H1 (cell line): ENCODE measurements around the gene DIPK1A. TPM values are rescaled to one million over a fixed set of nuclear protein-coding genes. Genes with fewer than 3 reads are reported as not detected.

Experiments
- CEBPB ChIP-seq: IDR thresholded peaks from 2 replicates; pipeline ENCODE4 v1.6.1; 2012; ENCODE audit warnings: low read depth, low read length
- CREB1 ChIP-seq: IDR thresholded peaks from 2 replicates; pipeline ENCODE4 v1.6.1; 2012; ENCODE audit warnings: inconsistent platforms
- EGR1 ChIP-seq: IDR thresholded peaks from 2 replicates; pipeline ENCODE4 v1.6.1; 2011; ENCODE audit warnings: low read depth, low read length, borderline replicate concordance
- EZH2 ChIP-seq: fragments of 200-600 bp; sonication (generic); IDR thresholded peaks from 2 replicates; pipeline ENCODE4 v1.7.1; 2012; ENCODE audit warnings: low read depth, mild to moderate bottlenecking, moderate library complexity, low read length, inconsistent platforms; ENCODE audit not compliant: severe bottlenecking
- NANOG ChIP-seq: IDR thresholded peaks from 2 replicates; pipeline ENCODE4 v1.6.1; 2011; ENCODE audit warnings: low read length, low read depth, mild to moderate bottlenecking, inconsistent platforms; ENCODE audit not compliant: insufficient read depth, poor library complexity, severe bottlenecking
- PHF8 ChIP-seq: fragments of 200-600 bp; sonication (generic); conservative IDR thresholded peaks from 2 replicates; pipeline ENCODE4 v1.7.1; 2012; ENCODE audit warnings: low read depth, mild to moderate bottlenecking, inconsistent platforms, low read length, moderate library complexity
- RFX5 ChIP-seq: IDR thresholded peaks from 2 replicates; pipeline ENCODE4 v1.6.1; 2011; ENCODE audit warnings: low read depth, low read length, improper control_type of control experiment, borderline replicate concordance
- SIN3A ChIP-seq, 2 experiments: IDR thresholded peaks in 1 of 2; conservative IDR thresholded peaks in 1 of 2; 2 replicates each; pipeline ENCODE4 v1.6.1; 2011 to 2012; ENCODE audit warnings: low read length in 2 of 2, improper control_type of control experiment in 1 of 2, low read depth in 1 of 2, mild to moderate bottlenecking in 1 of 2
- polyA plus RNA-seq, 7 experiments: library from polyadenylated mRNA; depleted of rRNA in 3 of 7; stranded (reverse) in 5 of 7; unstranded in 2 of 7; fragments of >200 nt in 5 of 7; fragments of 200-250 nt in 2 of 7; gene quantifications; 1 replicate in 5 of 7; 2 replicates in 1 of 7; 4 replicates in 1 of 7; pipeline versions ENCODE4 v1.2.1 to v1.2.3, GENCODE V29; 2011 to 2013; ENCODE audit warnings: missing spikeins in 2 of 7, mixed read lengths in 2 of 7
- total RNA-seq: library from RNA; stranded (reverse); fragmentation: NEBNext Ultra II Directional; extraction: Animal tissue kit (Norgen Biotek cat#: 25700); gene quantifications from 2 replicates; pipeline ENCODE4 v1.2.1, GENCODE V29; 2021
- TF ChIP-seq, protein P1 (sequence below): fragments of 300-600 bp; sonication (generic); IDR thresholded peaks from 2 replicates; pipeline ENCODE4 v1.7.1; 2012; ENCODE audit warnings: low read length, moderate library complexity, mild to moderate bottlenecking, inconsistent platforms; ENCODE audit not compliant: insufficient replicate concordance

DIPK1A gene
- total and polyA plus RNA-seq, 2 of the 8 experiments (the other 6 are each of a cell fraction or from before 2014, with no cell fraction given) = 2.5 to 5.0 TPM

DNA sequence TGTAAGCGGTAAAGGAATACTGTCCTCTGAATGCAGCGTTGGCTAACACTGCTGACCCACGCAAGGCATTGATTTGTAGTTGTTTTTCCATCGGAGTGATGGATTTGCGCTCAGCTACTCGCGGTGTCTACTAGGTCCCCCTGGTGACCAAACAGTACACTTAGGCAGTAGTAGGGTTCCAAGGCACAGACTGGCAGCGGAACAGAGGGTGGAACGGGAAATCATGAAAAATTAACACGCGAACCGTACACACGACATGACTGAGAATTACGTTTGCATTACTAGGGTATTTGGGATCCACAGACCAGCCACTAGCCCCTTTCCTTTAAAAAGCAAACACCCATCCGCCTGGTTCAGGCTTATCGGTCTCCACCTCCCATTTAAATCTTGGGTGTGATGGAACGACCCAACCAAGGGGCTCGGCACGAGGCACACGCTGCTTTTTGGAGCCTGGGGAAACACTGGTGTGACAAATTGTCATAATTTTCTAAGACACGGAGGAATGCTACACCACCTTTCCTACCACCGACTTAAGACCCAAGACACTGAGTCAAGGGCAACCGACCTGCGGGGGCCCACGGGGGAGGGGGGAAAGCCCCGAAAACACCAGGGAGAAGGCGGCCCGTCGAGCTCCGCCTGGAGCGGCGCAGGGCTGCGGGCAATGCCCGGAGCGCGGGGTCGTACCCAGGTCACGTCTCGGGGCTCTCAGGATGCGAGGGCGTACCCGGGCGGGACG is 699 bp downstream of the DIPK1A start (continued):
- TF ChIP-seq EZH2 = no peak
- TF ChIP-seq SIN3A (conservative IDR thresholded peaks at IDR 0.05 in 1 of 2, IDR thresholded peaks at IDR 0.05 in 1 of 2; ENCODE audit: low read depth in 1 of 2, low read length in 2 of 2) = peak in 1 of 2 experiments; percentile 66; a peak in 1 of 4 replicates
- no peak for TF ChIP-seq RFX5
- 0 out of 2 replicates have a peak, but pooled peaks have one; percentile 4 for TF ChIP-seq CREB1
- TF ChIP-seq NANOG = no peak
- TF ChIP-seq, protein P1, sequence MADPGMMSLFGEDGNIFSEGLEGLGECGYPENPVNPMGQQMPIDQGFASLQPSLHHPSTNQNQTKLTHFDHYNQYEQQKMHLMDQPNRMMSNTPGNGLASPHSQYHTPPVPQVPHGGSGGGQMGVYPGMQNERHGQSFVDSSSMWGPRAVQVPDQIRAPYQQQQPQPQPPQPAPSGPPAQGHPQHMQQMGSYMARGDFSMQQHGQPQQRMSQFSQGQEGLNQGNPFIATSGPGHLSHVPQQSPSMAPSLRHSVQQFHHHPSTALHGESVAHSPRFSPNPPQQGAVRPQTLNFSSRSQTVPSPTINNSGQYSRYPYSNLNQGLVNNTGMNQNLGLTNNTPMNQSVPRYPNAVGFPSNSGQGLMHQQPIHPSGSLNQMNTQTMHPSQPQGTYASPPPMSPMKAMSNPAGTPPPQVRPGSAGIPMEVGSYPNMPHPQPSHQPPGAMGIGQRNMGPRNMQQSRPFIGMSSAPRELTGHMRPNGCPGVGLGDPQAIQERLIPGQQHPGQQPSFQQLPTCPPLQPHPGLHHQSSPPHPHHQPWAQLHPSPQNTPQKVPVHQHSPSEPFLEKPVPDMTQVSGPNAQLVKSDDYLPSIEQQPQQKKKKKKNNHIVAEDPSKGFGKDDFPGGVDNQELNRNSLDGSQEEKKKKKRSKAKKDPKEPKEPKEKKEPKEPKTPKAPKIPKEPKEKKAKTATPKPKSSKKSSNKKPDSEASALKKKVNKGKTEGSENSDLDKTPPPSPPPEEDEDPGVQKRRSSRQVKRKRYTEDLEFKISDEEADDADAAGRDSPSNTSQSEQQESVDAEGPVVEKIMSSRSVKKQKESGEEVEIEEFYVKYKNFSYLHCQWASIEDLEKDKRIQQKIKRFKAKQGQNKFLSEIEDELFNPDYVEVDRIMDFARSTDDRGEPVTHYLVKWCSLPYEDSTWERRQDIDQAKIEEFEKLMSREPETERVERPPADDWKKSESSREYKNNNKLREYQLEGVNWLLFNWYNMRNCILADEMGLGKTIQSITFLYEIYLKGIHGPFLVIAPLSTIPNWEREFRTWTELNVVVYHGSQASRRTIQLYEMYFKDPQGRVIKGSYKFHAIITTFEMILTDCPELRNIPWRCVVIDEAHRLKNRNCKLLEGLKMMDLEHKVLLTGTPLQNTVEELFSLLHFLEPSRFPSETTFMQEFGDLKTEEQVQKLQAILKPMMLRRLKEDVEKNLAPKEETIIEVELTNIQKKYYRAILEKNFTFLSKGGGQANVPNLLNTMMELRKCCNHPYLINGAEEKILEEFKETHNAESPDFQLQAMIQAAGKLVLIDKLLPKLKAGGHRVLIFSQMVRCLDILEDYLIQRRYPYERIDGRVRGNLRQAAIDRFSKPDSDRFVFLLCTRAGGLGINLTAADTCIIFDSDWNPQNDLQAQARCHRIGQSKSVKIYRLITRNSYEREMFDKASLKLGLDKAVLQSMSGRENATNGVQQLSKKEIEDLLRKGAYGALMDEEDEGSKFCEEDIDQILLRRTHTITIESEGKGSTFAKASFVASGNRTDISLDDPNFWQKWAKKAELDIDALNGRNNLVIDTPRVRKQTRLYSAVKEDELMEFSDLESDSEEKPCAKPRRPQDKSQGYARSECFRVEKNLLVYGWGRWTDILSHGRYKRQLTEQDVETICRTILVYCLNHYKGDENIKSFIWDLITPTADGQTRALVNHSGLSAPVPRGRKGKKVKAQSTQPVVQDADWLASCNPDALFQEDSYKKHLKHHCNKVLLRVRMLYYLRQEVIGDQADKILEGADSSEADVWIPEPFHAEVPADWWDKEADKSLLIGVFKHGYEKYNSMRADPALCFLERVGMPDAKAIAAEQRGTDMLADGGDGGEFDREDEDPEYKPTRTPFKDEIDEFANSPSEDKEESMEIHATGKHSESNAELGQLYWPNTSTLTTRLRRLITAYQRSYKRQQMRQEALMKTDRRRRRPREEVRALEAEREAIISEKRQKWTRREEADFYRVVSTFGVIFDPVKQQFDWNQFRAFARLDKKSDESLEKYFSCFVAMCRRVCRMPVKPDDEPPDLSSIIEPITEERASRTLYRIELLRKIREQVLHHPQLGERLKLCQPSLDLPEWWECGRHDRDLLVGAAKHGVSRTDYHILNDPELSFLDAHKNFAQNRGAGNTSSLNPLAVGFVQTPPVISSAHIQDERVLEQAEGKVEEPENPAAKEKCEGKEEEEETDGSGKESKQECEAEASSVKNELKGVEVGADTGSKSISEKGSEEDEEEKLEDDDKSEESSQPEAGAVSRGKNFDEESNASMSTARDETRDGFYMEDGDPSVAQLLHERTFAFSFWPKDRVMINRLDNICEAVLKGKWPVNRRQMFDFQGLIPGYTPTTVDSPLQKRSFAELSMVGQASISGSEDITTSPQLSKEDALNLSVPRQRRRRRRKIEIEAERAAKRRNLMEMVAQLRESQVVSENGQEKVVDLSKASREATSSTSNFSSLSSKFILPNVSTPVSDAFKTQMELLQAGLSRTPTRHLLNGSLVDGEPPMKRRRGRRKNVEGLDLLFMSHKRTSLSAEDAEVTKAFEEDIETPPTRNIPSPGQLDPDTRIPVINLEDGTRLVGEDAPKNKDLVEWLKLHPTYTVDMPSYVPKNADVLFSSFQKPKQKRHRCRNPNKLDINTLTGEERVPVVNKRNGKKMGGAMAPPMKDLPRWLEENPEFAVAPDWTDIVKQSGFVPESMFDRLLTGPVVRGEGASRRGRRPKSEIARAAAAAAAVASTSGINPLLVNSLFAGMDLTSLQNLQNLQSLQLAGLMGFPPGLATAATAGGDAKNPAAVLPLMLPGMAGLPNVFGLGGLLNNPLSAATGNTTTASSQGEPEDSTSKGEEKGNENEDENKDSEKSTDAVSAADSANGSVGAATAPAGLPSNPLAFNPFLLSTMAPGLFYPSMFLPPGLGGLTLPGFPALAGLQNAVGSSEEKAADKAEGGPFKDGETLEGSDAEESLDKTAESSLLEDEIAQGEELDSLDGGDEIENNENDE = no peak
- no peak for TF ChIP-seq EGR1
- TF ChIP-seq CEBPB = no peak
- 0 out of 2 replicates have a peak, but pooled peaks have one; percentile 49 for TF ChIP-seq PHF8
